ENCODE data around the gene SURF1. TPM values are rescaled to one million over a fixed set of nuclear protein-coding genes. Genes with fewer than 3 reads are reported as not detected.

SURF1 gene
- total RNA-seq, 1 experiment from 2014 or later = 71.7 TPM

GRCh38 chr9:133384736-133385321 is 28.5 kb upstream of the SURF1 start:
- no peak overlapping the region for H3K4me3 ChIP-seq (replicated peaks in 1 of 2; ENCODE audit: low read depth in 1 of 2, low read length in 2 of 2)
- ChIA-PET POLR2A (no interaction called here), CTCF (no interaction called here), RAD21 (ENCODE audit: low non-redundant PET in 1 of 2, low total read pairs in 2 of 2, uncharacterized antibody in 2 of 2, unreplicated experiment in 2 of 2) (no interaction called here)
- H3K27ac ChIP-seq (ENCODE audit: low read depth, low read length) = no peak overlapping the region
- H3K79me2 ChIP-seq (ENCODE audit: insufficient read depth, low read length) = no peaks in the 10 kb centered on the region
- H3K9me3 ChIP-seq (ENCODE audit: control insufficient read depth in 1 of 2, insufficient read depth in 1 of 2, low read depth in 1 of 2, low read length in 2 of 2) = peaks cover 0 to 10% of the 10 kb centered on the region in 2 experiments; a peak in 1 of 4 replicates
- H3K9ac ChIP-seq (ENCODE audit: low read length) = no peak overlapping the region
- H3K27me3 ChIP-seq (ENCODE audit: insufficient read depth, low read length) = no peaks in the 10 kb centered on the region
- TF ChIP-seq CTCF (IDR thresholded peaks at IDR 0.05 in 2 of 3, conservative IDR thresholded peaks at IDR 0.05 in 1 of 3; ENCODE audit: borderline replicate concordance in 1 of 3, insufficient read depth in 1 of 3, low read depth in 2 of 3, low read length in 2 of 3) (no peak), EZH2 (IDR thresholded peaks at IDR 0.05) (no peak), ZNF274 (IDR thresholded peaks at IDR 0.05; ENCODE audit: low read depth, low read length) (no peak), ZFX (IDR thresholded peaks at IDR 0.05) (no peak), SP1 (IDR thresholded peaks at IDR 0.05; ENCODE audit: low read depth) (no peak)
- no peak overlapping the region for H3K4me2 ChIP-seq (ENCODE audit: low read length)
- ATAC-seq = no peak
- no peaks in the 10 kb centered on the region for H4K20me1 ChIP-seq (ENCODE audit: insufficient read depth)
- intact Hi-C loops (cut with micrococcal nuclease) = no loop called here
- no peak overlapping the region for H2AFZ ChIP-seq (ENCODE audit: low read depth, low read length, poor library complexity, severe bottlenecking)
- no TSS peak for BruUV-seq (replicated peaks)
- no peak for DNase-seq (ENCODE audit: low read depth, low spot score)
- no peaks in the 10 kb centered on the region for H3K4me1 ChIP-seq (ENCODE audit: control insufficient read depth in 1 of 2, insufficient read depth in 2 of 2, low read length in 2 of 2)
- no peaks in the 10 kb centered on the region for H3K9me2 ChIP-seq (ENCODE audit: insufficient read depth)
- no peaks in the 10 kb centered on the region for H3K36me3 ChIP-seq (ENCODE audit: control insufficient read depth in 1 of 2, insufficient read depth in 2 of 2, low read length in 2 of 2)

GRCh38 chr9:133383438-133383837 is 27.2 kb upstream of the SURF1 start:
- no peaks in the 10 kb centered on the region for H3K27me3 ChIP-seq (ENCODE audit: insufficient read depth, low read length)

More at GRCh38 chr9:133383438-133383837, 27.2 kb upstream of the SURF1 start:
- H3K4me2 ChIP-seq (ENCODE audit: low read length) = no peak overlapping the region
- H2AFZ ChIP-seq (ENCODE audit: low read depth, low read length, poor library complexity, severe bottlenecking) = no peak overlapping the region
- no peaks in the 10 kb centered on the region for H4K20me1 ChIP-seq (ENCODE audit: insufficient read depth)
- H3K4me1 ChIP-seq (ENCODE audit: control insufficient read depth in 1 of 2, insufficient read depth in 2 of 2, low read length in 2 of 2) = peaks cover under 1 to 3% of the 10 kb centered on the region in 2 experiments
- ChIA-PET RAD21 (ENCODE audit: low non-redundant PET in 1 of 2, low total read pairs in 2 of 2, uncharacterized antibody in 2 of 2, unreplicated experiment in 2 of 2) (no interaction called here), CTCF (no interaction called here), POLR2A (no interaction called here)
- H3K27ac ChIP-seq (ENCODE audit: low read depth, low read length) = no peak overlapping the region
- TF ChIP-seq ZNF274 (IDR thresholded peaks at IDR 0.05; ENCODE audit: low read depth, low read length) (no peak), SIN3A (IDR thresholded peaks at IDR 0.05; ENCODE audit: low read depth) (no peak), YY1 (IDR thresholded peaks at IDR 0.05; ENCODE audit: extremely low read depth, insufficient replicate concordance, low read depth, low read length) (no peak), JUND (IDR thresholded peaks at IDR 0.05) (no peak), ZBTB33 (IDR thresholded peaks at IDR 0.05; ENCODE audit: extremely low read depth, insufficient replicate concordance, low read length) (no peak), EZH2phosphoT487 (IDR thresholded peaks at IDR 0.05; ENCODE audit: borderline replicate concordance) (no peak), ELF1 (IDR thresholded peaks at IDR 0.05; ENCODE audit: borderline replicate concordance, low read depth) (no peak), MAX (IDR thresholded peaks at IDR 0.05) (no peak), EGR1 (IDR thresholded peaks at IDR 0.05; ENCODE audit: low read depth) (no peak), SRF (IDR thresholded peaks at IDR 0.05; ENCODE audit: low read depth) (no peak)
- peaks cover 0 to 10% of the 10 kb centered on the region in 2 experiments; a peak in 1 of 4 replicates for H3K9me3 ChIP-seq (ENCODE audit: control insufficient read depth in 1 of 2, insufficient read depth in 1 of 2, low read depth in 1 of 2, low read length in 2 of 2)
- H3K9me2 ChIP-seq (ENCODE audit: insufficient read depth) = no peaks in the 10 kb centered on the region
- H3K79me2 ChIP-seq (ENCODE audit: insufficient read depth, low read length) = no peaks in the 10 kb centered on the region
- H3K9ac ChIP-seq (ENCODE audit: low read length) = no peak overlapping the region
- no peak for ATAC-seq
- intact Hi-C loops (cut with micrococcal nuclease) = no loop called here
- BruUV-seq (replicated peaks) = no TSS peak
- H3K4me3 ChIP-seq (replicated peaks in 1 of 2; ENCODE audit: low read depth in 1 of 2, low read length in 2 of 2) = no peak overlapping the region
- no peak for DNase-seq (ENCODE audit: low read depth, low spot score)
- no peaks in the 10 kb centered on the region for H3K36me3 ChIP-seq (ENCODE audit: control insufficient read depth in 1 of 2, insufficient read depth in 2 of 2, low read length in 2 of 2)

Measured in HCT116 (cell line).